Measurements from ENCODE around the gene AATF. TPM values are rescaled to one million over a fixed set of nuclear protein-coding genes. Genes with fewer than 3 reads are reported as not detected.

AATF gene
- polyA plus RNA-seq, 3 donors: 24.3 to 57.9 (median 41.1) TPM

GRCh38 chr17:36907407-36907806 lies 41.3 kb upstream of the AATF start:
- peaks cover 0 to 2% of the 10 kb centered on the region in 2 donors for H3K27me3 ChIP-seq (ENCODE audit: control insufficient read depth in 2 of 2, insufficient read depth in 2 of 2, low read length in 2 of 2)
- no peak overlapping the region for H3K4me3 ChIP-seq (replicated peaks in 1 of 3; ENCODE audit: low read depth in 2 of 3, low read length in 3 of 3)
- no peak for DNase-seq
- intact Hi-C loops (cut with micrococcal nuclease): no loop called here
- peaks cover 0 to 2% (median 0%) of the 10 kb centered on the region in 7 donors for H3K9me3 Mint-ChIP-seq
- WGBS (ENCODE audit: insufficient coverage): 83% methylated on average over 9 of the region's 10 CpGs
- no peaks in the 10 kb centered on the region for H3K4me1 ChIP-seq (ENCODE audit: control insufficient read depth in 1 of 2, insufficient read depth in 2 of 2, low read length in 2 of 2)
- no peak overlapping the region for H3K9ac ChIP-seq (ENCODE audit: insufficient read depth, low read length, poor library complexity, severe bottlenecking)
- H3K27me3 Mint-ChIP-seq (ENCODE audit: low read depth in 3 of 3): peaks cover 14 to 38% (median 38%) of the 10 kb centered on the region in 3 donors
- no peak overlapping the region for H3K4me2 ChIP-seq (replicated peaks; ENCODE audit: extremely low read depth, low read length, poor library complexity, severe bottlenecking)
- H3K36me3 Mint-ChIP-seq: no peaks in the 10 kb centered on the region
- H2AFZ ChIP-seq (ENCODE audit: insufficient read depth, low read depth, low read length, poor library complexity, severe bottlenecking): no peak overlapping the region
- TF ChIP-seq CTCF (IDR thresholded peaks at IDR 0.05): no peak
- no peak overlapping the region for H3K27ac ChIP-seq (ENCODE audit: low read depth in 1 of 2, low read length in 2 of 2)
- no peak overlapping the region for H3K27ac Mint-ChIP-seq
- no peaks in the 10 kb centered on the region for H3K36me3 ChIP-seq (replicated peaks in 1 of 2; ENCODE audit: control insufficient read depth in 1 of 2, insufficient read depth in 2 of 2, low read length in 2 of 2)
- H3K4me1 Mint-ChIP-seq: no peaks in the 10 kb centered on the region
- H4K20me1 ChIP-seq (ENCODE audit: insufficient read depth, low read length): no peaks in the 10 kb centered on the region
- H3K4me3 Mint-ChIP-seq: no peak overlapping the region
- no peaks in the 10 kb centered on the region for H3K79me2 ChIP-seq (ENCODE audit: insufficient read depth, low read length)
- no peaks in the 10 kb centered on the region for H3K9me3 ChIP-seq (replicated peaks in 1 of 2; ENCODE audit: control insufficient read depth in 1 of 2, insufficient read depth in 1 of 2, low read length in 2 of 2)

GRCh38 chr17:36910513-36910912 lies 38.2 kb upstream of the AATF start:
- H3K9me3 ChIP-seq (replicated peaks in 1 of 2; ENCODE audit: control insufficient read depth in 1 of 2, insufficient read depth in 1 of 2, low read length in 2 of 2): no peaks in the 10 kb centered on the region
- H3K9me3 Mint-ChIP-seq: no peaks in the 10 kb centered on the region
- no peaks in the 10 kb centered on the region for H3K36me3 Mint-ChIP-seq
- H3K4me1 Mint-ChIP-seq: no peaks in the 10 kb centered on the region
- no peaks in the 10 kb centered on the region for H4K20me1 ChIP-seq (ENCODE audit: insufficient read depth, low read length)
- peaks cover 17 to 35% (median 33%) of the 10 kb centered on the region in 3 donors for H3K27me3 Mint-ChIP-seq (ENCODE audit: low read depth in 3 of 3)
- WGBS (ENCODE audit: insufficient coverage): 80% methylated on average over 1 of the region's 5 CpGs
- no peaks in the 10 kb centered on the region for H3K4me1 ChIP-seq (ENCODE audit: control insufficient read depth in 1 of 2, insufficient read depth in 2 of 2, low read length in 2 of 2)
- no peak overlapping the region for H3K4me3 ChIP-seq (replicated peaks in 1 of 3; ENCODE audit: low read depth in 2 of 3, low read length in 3 of 3)
- peaks cover 0 to 2% of the 10 kb centered on the region in 2 donors for H3K27me3 ChIP-seq (ENCODE audit: control insufficient read depth in 2 of 2, insufficient read depth in 2 of 2, low read length in 2 of 2)
- H3K27ac Mint-ChIP-seq: no peak overlapping the region
- intact Hi-C loops (cut with micrococcal nuclease): no loop called here
- DNase-seq: no peak
- TF ChIP-seq CTCF (IDR thresholded peaks at IDR 0.05): no peak
- no peaks in the 10 kb centered on the region for H3K36me3 ChIP-seq (replicated peaks in 1 of 2; ENCODE audit: control insufficient read depth in 1 of 2, insufficient read depth in 2 of 2, low read length in 2 of 2)
- H3K4me3 Mint-ChIP-seq: no peak overlapping the region
- no peak overlapping the region for H3K4me2 ChIP-seq (replicated peaks; ENCODE audit: extremely low read depth, low read length, poor library complexity, severe bottlenecking)
- H2AFZ ChIP-seq (ENCODE audit: insufficient read depth, low read depth, low read length, poor library complexity, severe bottlenecking): no peak overlapping the region
- H3K79me2 ChIP-seq (ENCODE audit: insufficient read depth, low read length): no peaks in the 10 kb centered on the region
- H3K9ac ChIP-seq (ENCODE audit: insufficient read depth, low read length, poor library complexity, severe bottlenecking): no peak overlapping the region
- no peak overlapping the region for H3K27ac ChIP-seq (ENCODE audit: low read depth in 1 of 2, low read length in 2 of 2)
